Esophagus muscularis mucosa (tissue), 3 donors: Measurements from ENCODE around the gene DMGDH.

Experiments
- POLR2A ChIP-seq: fragments of 450-650 bp; IDR thresholded peaks from one replicate; pipeline ENCODE4 v1.6.1; 2017; ENCODE audit warnings: antibody characterized with exemption, moderate library complexity, mild to moderate bottlenecking, low read depth
- TF ChIP-seq, protein P1 (sequence below), 3 experiments: fragments of 200-600 bp in 2 of 3; fragments of 450-650 bp in 1 of 3; sonication (generic) in 2 of 3; IDR thresholded peaks; one replicate each; pipeline ENCODE4 v1.5.1; 2017 to 2019; ENCODE audit warnings: antibody characterized with exemption in 3 of 3, mild to moderate bottlenecking in 2 of 3, moderate library complexity in 1 of 3

DNA sequence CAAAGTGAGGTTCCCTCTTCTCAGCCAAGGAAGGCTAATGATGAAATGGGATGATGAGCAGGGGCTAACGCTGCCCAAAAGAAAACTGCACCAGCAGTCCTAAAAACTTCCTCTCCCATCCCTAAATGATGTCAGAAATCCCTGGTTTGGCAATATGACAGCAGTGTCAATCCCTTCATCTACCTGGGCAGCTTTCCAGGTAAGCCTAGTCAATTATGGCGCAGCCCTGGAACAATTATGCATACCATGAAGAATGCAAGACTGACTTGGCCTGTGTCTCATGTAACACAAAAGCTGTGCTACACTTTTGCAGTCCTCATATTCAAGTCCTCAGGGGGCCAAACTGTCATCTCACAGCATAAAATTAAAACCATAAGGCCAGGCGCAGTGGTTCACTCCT is 7.0 kb downstream of the DMGDH start:
- TF ChIP-seq, protein P1, sequence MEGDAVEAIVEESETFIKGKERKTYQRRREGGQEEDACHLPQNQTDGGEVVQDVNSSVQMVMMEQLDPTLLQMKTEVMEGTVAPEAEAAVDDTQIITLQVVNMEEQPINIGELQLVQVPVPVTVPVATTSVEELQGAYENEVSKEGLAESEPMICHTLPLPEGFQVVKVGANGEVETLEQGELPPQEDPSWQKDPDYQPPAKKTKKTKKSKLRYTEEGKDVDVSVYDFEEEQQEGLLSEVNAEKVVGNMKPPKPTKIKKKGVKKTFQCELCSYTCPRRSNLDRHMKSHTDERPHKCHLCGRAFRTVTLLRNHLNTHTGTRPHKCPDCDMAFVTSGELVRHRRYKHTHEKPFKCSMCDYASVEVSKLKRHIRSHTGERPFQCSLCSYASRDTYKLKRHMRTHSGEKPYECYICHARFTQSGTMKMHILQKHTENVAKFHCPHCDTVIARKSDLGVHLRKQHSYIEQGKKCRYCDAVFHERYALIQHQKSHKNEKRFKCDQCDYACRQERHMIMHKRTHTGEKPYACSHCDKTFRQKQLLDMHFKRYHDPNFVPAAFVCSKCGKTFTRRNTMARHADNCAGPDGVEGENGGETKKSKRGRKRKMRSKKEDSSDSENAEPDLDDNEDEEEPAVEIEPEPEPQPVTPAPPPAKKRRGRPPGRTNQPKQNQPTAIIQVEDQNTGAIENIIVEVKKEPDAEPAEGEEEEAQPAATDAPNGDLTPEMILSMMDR (IDR thresholded peaks at IDR 0.05) = no peak
- no peak for TF ChIP-seq POLR2A
